ENCODE data around the gene PAK4. TPM values are rescaled to one million over a fixed set of nuclear protein-coding genes. Genes with fewer than 3 reads are reported as not detected.

Gene PAK4
- total and polyA plus RNA-seq, 2 of the 8 experiments (the other 6 are each of a cell fraction or from before 2014, with no cell fraction given): 50.7 to 64.4 TPM

GRCh38 chr19:39135701-39136100 lies 10.1 kb downstream of the PAK4 start (continued):
- TF ChIP-seq CTCF (IDR thresholded peaks at IDR 0.05; ENCODE audit: control extremely low read depth in 1 of 3, insufficient read depth in 1 of 3, low read depth in 1 of 3, low read length in 3 of 3): no peak
- no peak for TF ChIP-seq POLR2AphosphoS5 (IDR thresholded peaks at IDR 0.05; ENCODE audit: low read depth, low read length)
- no peak for TF ChIP-seq BCL11A (IDR thresholded peaks at IDR 0.05; ENCODE audit: low read depth in 2 of 2, low read length in 2 of 2)
- TF ChIP-seq KDM5A (IDR thresholded peaks at IDR 0.05; ENCODE audit: low read length): no peak
- TF ChIP-seq TCF12 (IDR thresholded peaks at IDR 0.05; ENCODE audit: low read depth, low read length): no peak
- TF ChIP-seq SRF (IDR thresholded peaks at IDR 0.05; ENCODE audit: low read depth, low read length): no peak
